Superior temporal gyrus (tissue), 1 donor: ENCODE data around the gene RADIL.
"Not testable (repeated sequence)": the region's sequence is repeated elsewhere in the genome, so short reads cannot be mapped to it uniquely, and the experiment has no call there.

ENCODE experiments used
- DNase-seq: peaks from one replicate; pipeline ENCODE4 v3.0.0-alpha.2; 2016; ENCODE audit errors: extremely low spot score

Gene RADIL, protein sequence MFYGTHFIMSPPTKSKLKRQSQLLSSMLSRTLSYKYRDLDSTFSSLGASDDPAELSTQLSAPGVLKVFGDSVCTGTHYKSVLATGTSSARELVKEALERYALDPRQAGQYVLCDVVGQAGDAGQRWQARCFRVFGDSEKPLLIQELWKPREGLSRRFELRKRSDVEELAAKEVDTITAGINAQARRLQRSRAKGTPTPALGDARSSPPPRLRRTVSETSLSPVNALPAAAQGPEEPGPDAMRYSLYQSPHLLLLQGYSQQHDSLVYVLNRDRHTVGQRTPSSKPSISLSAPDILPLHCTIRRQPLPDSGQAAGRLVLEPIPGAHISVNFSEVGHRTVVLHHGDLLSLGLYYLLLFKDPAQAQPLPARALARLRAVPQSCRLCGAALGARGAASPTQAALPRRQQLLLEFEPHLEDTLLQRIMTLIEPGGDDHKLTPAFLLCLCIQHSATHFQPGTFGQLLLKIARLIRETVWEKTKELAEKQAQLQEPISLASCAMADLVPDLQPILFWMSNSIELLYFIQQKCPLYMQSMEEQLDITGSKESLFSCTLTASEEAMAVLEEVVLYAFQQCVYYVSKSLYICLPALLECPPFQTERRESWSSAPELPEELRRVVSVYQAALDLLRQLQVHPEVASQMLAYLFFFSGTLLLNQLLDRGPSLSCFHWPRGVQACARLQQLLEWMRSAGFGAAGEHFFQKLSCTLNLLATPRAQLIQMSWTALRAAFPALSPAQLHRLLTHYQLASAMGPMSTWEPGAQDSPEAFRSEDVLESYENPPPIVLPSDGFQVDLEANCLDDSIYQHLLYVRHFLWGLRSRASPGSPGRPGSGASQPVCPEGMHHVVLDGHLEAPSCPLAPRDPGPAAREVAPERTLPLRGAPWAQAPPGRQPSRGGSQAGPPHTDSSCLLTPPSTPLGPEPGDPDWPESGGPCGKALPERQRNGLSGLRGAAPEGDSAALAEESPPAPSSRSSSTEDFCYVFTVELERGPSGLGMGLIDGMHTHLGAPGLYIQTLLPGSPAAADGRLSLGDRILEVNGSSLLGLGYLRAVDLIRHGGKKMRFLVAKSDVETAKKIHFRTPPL

DNA sequence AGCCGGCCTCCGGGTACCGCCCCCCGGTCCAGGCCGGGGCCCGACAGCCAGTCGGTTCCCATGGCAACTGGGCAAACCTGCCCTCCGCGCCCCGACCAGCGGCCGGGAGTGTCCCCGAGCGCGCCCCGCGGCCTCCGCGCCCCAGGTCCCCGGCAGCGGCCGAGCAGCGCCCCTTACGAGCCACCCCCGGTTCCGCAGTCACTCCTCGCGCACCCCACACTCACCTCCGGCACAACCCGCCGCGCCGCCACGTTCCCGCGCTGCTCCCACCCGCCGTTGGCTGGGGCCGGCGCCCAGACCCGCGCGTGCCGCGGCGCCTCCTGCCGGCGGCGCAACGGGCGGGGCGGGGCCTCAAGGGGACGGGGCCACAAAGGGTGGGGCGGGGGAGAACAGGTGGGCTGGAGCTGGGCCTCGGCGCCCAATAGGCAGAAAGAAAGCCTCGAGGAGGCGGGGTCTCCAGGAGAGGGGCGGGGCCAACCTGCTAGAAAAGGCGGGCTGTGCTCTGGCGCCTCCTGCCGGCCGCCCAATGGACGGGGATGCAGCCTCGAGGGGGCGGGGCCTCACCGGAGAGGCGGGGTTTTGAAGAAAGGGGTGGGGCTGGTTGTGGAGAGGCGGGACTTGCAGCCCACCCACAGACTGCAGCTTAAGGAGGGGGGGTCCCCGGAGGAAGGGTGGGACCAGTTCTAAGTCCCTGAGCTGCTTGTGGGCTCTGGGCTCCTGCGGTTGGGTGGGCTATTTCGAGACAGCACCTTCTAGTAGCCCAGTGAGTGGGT is at the start of gene RADIL:
TSS of gene RADIL (minus strand) at position 345 of the 773 bp plus-strand sequence. CDS start 5,577 bp downstream, outside the sequence.
- peak; percentile 91 for DNase-seq

DNA sequence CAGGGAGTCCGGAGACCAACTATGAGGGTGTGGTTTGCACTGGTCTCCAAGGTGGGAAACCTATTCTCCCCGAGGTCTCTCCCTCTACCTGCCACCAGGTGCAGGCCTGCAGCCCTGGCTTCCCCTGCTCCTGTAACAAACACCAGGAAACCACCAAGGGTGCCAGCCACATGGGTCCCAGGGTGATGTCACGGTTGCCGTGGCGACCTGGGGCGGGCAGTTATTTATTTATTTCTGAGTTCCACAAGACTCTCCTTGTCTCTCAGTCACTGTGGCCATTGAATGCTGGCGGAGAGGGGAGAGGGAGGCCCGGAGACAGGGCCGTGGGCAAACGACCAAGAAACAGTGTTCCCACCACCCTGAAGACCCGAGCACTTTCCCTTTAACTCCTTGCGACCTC is 48.4 kb upstream of the RADIL start:
- peak; percentile 94 for DNase-seq

DNA sequence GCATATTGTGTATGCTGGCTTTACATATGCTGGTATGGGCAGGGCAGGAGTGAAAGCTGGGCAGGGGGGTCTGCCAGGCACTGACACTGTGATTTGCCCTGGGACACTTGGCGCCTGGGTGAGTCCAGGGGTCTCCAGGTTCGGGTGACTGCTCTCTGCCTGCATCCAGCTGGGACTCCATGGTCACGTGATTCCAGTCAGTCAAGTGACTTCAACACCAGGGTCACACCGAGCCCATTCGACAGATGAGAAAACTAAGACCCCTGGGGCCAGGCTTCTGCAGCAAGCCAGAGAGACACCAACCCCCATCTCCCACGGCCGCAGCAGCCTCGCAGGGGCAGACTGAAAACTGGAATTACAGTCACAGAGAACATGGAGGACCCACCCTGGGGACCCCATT is 45.5 kb upstream of the RADIL start:
- no peak for DNase-seq

DNA sequence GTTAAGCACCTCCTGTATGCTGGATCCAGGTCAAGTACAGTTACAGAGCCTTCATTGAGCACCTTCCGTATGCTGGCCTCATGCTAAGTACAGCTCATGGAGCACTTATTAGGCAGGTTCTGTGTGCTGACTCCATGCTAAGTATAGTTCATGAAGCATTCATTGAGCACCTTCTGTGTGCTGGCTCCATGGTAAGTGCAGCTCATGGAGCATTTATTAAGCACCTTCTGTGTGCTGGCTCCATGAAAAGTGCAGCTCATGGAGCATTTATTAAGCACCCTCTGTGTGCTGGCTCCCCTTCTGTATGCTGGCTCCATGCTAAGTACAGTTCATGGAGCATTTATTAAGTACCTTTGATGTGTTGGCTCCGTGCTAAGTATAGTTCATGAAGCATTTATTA is 44.9 kb upstream of the RADIL start:
- DNase-seq, result no peak

DNA sequence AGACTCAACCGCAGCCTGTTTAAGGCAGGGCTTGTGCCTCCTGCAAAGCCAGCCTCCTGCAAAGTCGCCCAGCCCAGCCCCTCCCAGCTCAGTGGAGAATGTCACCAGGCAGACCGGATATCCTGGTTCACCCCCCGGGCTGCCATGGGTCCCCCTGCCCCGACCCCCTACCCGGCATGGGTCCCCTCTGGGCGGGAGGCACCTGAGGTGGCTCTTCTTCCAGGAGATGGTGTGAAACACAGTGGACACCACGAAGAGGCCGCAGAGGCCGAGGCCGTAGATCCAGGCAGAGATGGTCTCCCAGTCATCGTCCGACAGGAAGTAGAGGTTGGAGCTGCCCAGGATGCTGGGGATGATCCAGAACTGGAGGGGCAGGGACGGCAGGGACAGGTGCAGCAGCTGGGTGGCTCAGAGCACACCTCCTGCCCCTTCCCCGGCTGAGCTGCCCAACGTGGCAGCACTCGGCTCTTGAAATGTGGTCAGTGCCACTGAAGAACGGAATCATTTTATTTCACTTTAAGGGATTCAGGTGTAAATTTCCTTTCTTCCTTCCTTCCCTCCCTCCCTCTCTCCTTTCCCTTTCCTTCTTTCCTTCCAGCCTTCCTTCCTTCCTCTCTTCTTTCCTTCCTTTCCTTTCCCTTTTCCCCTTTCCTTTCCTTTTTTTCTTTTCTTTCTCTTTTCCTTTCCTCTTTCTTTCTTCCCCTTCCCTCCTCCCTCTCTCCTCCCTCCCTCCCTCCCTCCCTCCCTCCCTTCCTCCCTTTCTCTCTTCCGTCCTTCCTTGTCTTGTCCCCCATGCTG is 36.7 kb upstream of the RADIL start:
- no peak for DNase-seq

DNA sequence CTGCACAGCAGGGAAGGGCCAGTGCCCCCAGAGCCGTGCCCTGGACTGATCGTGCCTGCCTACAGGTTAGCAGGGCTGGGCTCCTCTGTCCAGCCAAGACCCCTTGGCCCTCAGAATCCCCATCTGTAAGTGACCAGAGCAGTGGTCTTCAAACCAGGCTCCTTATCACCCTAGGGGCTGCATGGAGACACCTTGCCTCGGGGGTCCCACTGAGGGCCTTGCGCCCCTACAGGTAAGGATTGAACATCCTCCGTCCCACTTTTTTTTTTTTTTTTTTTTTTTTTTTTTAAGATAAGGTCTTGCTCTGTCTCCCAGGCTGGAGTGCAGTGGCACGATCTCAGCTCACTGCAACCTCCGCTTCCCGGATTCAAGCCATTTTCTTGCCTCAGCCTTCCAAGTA is 32.6 kb upstream of the RADIL start:
- DNase-seq, result no peak

DNA sequence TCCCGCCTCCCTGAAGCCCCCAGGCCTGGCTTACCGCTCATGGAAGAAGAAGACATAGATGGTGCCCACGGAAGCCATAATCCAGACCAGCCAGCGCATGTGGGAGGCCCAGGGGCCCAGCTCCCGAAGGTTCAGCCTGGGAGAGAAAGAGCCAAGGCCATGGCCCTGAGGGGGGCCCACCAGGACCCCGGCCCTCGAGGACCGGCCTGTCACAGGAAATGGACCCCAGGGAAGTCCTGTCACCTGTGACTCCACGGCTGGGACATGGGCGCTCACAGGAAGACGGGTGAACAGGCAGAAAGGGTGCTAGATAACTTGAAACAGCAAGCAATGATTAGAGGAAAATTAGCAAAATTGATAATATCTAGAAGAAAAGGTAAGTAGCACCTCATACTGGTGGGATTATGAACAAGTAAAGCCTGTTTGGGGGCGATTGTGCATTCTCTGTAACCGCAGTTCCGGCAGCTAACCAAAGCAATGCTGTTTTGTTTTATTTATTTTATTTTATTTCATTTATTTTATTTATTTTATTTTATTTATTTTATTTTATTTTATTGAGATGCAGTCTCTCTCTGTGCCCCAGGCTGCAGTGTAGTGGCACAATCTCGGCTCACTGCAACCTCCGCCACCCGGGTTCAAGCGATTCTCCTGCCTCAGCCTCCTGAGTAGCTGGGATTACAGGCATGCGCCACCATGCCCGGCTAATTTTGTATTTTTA is 27.8 kb upstream of the RADIL start:
- DNase-seq, result no peak

DNA sequence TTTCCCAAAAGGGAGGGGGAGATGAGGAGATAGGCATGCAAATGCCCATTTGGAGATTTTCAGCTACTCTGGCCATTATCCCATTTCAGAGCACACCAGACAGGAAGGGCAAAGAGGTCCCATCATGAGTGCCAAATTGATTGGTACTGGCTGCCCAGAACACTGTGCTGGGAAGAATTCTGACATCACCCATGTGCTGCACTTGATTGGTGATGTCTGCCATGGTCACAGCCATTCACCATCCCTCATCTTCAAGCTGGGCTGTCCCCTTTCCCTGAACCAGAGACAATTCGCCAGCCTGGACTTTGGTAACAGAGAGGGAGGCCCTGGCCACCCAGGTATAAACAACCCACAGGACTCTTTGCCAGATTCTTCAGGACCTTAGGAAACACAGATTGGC is 23.2 kb upstream of the RADIL start:
- no peak for DNase-seq

DNA sequence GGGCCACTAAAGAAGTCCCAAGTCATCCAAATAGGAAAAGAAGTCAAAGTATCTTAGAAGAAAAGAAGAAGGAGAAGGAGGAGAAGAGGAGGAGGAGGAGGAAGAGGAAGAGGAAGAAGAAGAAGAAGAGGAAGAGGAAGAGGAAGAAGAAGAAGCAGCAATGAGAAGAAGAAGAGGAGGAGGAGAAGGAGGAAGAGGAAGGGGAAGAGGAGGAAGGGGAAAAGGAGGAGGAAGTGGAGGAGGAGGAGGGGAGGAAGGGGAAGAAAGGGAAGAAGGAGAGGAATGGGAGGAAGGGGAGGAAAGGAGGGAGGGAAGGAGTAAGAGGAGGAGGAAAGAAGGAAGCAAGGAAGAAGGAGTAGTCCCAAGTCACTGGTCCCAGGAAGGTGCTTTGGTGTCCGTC is 21.7 kb upstream of the RADIL start:
- DNase-seq, result no peak

DNA sequence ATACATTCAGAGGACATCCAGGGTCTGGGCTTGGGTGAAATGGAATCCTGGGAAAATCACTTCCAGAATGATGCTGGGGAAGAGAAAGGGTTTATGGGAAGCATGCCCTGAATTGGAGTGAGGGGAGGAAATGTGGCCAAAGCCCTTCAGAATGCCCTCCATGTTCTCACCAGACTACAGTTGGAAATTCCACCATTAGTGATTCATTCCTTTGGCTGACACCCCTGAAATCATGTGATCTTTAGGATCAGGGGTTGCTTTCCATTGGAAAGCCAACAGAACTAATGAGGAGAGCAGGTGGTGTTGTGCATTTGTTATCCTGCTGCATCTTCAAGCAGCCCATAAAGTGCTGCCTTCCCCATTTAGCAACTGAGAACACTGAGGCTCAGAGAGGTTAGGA is 20.8 kb upstream of the RADIL start:
- DNase-seq, result no peak

DNA sequence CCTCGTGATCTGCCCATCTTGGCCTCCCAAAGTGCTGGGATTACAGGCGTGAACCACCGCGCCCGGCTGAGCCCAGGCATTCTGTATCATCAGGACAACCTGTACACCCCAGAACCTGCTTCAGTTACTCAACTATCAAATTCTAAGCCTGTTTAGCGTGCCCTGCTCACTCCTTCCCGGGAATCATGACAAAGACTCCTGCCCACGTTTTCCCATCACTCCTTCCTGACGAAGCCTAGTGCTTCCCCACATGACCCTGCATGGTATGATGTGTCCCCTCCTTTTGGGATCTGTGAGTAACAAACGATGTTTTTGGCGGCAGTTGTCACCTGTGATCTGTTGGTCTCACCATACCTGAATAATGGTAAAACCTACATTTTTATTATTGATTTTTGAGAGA is 12.2 kb upstream of the RADIL start:
- DNase-seq, result no peak

DNA sequence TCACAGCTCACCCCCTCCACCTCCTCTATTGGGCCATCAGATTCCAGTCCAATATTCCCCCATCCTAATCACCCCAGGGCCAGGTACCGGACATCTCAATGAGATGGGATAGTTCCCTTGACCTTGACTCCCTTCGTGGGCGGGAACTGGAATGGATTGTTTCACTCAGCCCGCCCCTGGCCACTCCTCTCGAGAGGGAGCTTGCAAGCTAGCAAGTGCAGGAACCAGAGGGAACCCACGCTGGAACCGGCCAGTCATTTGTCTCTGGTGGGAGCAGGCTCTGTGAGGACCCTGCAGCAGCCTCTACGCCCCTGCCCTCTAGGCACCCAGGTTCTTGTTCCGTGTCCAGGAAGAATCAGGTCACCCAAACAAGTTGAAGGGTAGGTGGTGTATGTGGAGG is 11.0 kb upstream of the RADIL start:
- no peak for DNase-seq

DNA sequence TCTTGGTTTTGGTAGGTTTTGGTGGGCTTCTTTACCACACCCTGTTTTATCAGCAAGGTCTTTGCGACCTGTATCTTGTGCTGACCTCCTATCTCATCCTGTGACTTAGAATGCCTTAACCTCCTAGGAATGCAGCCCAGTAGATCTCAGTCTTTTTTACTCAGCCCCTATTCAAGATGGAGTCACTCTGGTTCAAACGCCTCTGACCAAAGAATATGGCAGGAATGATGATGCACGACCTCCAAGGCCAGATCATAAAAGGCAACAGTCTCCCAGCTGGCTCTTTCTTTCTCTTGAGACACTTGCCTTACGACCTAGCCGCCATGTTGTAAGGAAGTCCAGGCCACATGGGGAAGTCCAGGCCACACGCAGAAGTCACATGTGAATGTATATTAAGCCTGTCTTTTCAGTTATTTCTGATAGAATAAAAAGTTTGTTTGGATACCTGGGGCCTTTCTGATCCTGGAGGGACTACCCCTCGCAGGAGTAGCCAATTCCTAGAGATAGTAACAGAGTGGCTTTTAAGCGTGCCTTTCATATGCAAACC is 10.5 kb upstream of the RADIL start:
- no peak for DNase-seq

DNA sequence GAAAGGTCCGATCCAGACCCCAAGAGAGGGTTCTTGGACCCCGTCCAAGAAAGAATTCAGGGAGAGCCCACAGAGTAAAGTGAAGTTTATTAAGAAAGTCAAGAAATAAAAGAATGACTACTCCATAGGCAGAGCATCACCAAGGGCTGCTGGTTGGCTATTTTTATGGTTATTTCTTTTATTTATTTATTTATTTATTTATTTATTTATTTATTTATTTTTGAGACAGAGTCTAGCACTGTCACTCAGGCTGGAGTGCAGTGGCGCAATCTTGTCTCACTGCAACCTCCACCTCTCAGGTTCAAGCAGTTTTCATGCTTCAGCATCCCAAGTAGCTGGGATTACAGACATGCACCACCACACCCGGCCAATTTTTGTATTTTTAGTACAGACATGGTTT is 9.7 kb upstream of the RADIL start:
- DNase-seq, result not testable (repeated sequence)

DNA sequence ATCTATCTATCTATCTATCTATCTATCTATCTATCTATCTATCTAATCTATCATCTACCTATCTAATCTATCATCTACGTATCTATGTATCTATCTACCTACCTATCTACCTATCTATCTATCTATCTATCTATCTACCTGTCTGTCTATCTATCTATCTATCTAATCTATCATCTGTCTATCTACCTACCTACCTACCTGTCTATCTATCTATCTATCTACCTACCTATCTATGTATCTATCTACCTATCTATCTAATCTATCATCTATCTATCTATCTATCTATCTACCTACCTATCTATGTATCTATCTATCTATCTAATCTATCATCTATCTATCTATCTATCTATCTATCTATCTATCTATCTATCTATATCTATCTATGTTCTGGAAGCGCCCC is 8.0 kb upstream of the RADIL start:
- not testable (repeated sequence) for DNase-seq

DNA sequence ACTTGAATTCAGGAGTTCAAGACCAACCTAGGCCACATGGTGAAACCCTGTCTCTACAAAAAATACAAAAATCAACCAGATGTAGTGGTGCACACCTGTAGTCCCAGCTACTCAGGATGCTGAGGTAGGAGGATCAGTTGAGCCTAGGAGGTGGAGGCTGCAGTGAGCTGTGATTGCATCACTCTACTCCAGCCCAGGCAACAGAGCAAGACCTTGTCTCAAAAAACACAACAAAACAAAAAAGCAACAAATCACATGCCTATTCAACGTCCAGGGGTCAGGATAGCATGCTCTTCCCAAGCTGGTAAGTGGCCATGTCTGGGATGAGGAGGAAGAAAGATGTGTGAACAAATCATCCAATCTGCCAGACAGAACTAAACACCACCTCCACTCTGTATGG is 6.2 kb upstream of the RADIL start:
- no peak for DNase-seq

DNA sequence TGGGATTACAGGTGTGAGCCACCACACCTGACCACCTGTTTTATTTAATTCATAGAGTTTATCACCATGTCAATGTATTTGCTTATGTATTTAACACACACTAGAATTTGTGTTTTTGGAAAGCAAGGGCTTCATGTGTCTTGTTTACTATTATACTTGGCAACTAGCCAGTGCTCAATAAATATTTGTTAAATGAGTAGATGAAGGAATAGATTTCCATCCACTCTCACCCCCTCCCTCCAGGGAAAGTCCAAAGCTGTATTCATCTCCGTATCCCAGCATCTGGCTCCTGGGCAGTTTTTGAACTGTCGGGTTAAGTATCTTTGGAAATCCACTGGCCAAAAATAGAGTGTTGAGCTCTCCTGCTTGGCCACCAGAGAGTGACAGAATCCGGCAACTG is 4.6 kb upstream of the RADIL start:
- no peak for DNase-seq

DNA sequence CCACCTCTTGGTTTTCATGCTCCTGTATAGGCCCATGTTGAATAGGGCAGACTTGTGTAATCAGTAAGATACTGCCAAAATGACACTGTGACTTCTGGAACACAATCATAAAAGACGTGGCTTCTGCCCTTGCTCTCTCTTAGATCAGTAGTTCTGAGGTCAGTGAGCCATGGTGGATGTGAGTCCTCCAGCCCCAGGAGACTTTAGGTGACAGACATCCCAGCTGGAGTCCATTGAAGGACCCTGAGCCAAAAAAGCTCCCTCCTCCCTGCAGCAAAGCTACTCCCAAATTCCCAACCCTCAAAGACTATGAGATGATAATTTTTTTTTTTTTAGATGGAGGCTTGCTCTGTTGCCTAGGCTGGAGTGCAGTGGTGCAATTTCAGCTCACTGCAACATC is 3.2 kb upstream of the RADIL start:
- DNase-seq, result no peak

DNA sequence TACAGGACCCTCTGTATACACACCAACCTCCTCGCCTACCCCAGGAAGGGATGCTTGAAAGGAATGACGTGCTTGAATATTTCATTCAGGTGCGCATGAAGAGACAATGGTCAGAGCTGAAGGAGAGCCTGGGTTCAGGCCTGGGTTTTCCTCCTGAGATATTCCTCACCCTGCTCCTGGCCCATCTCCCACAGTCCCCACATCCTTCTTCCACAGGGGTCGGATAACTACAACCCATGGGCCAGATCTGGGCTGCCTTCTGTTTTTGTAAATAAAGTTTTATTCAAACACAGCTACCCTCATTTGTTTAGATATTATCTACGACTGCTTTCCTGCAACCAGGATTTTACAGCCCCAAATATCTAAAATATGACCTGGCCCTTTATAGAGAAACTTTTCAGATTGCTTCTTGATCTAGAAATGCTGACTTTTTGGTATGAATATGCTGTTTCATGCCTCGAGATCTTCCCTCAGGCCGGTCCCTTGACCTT is 1.8 kb upstream of the RADIL start:
- no peak for DNase-seq

DNA sequence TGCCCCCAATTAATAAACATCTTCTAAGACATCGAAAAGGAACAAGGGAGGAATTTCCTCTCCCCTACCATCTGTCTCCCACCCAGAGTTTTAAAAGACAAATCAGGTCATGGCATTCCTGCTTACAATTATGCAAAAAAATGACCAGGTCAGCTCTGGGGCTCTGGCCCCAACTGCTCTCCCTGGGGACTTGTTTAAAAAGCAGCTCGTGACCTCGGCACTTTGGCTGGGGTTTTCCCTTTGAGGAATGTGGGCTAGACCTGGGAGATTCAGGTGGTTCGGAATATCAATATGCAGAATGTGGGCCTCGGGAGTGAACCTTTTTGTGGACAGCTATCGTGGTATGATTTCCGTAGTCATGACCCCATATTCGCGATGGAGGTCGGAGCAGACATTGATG is 648 bp upstream of the RADIL start:
- DNase-seq, result no peak
